HL-60 (cell line): Measurements from ENCODE around the gene SNRNP40.

Source experiments
- CTCF ChIP-seq: IDR thresholded peaks from one replicate; pipeline ENCODE4 v1.5.1; 2011; ENCODE audit warnings: low read length, control low read depth, inconsistent platforms; ENCODE audit not compliant: insufficient read depth
- GABPA ChIP-seq: IDR thresholded peaks from 2 replicates; pipeline ENCODE4 v1.6.1; 2012; ENCODE audit warnings: low read depth
- POLR2AphosphoS5 ChIP-seq: IDR thresholded peaks from 2 replicates; pipeline ENCODE4 v1.6.1; 2012; ENCODE audit warnings: low read depth
- REST ChIP-seq: IDR thresholded peaks from 2 replicates; pipeline ENCODE4 v1.6.1; 2012; ENCODE audit warnings: low read depth; ENCODE audit not compliant: insufficient replicate concordance

- TF ChIP-seq POLR2AphosphoS5 (no peak), CTCF (no peak), REST (no peak), GABPA (no peak)
These were observed 7.6 kb downstream of the SNRNP40 start for GRCh38 chr1:31289021-31289420.
